ENCODE results near the gene GPSM1.

Gene GPSM1

GRCh38 chr9:136407911-136408310, 80.6 kb downstream of the GPSM1 start:
- no peak for TF ChIP-seq CTCF (IDR thresholded peaks at IDR 0.05; ENCODE audit: borderline replicate concordance, insufficient read depth, low read depth, low read length)
- no peak overlapping the region for H3K4me3 ChIP-seq (ENCODE audit: low read depth, low read length)
